Measurements from ENCODE around the gene AGRN. TPM values are rescaled to one million over a fixed set of nuclear protein-coding genes. Genes with fewer than 3 reads are reported as not detected.

Gene AGRN
- polyA plus RNA-seq, 3 donors: 0.06 to 4.7 (median 0.43) TPM

GRCh38 chr1:1024149-1024770 lies 4.3 kb downstream of the AGRN start:
- peaks cover 28 to 51% (median 29%) of the 10 kb centered on the region in 3 donors for H3K27me3 Mint-ChIP-seq (ENCODE audit: low read depth in 3 of 3)
- H3K4me1 ChIP-seq (ENCODE audit: control insufficient read depth in 1 of 2, insufficient read depth in 2 of 2, low read length in 2 of 2): peaks cover 8 to 16% of the 10 kb centered on the region in 2 donors
- no peak for DNase-seq
- no peaks in the 10 kb centered on the region for H4K20me1 ChIP-seq (ENCODE audit: insufficient read depth, low read length)
- TF ChIP-seq CTCF (IDR thresholded peaks at IDR 0.05): no peak
- intact Hi-C loops (cut with micrococcal nuclease): loop anchor here in 1 of 2 donors (5.0 kb wide), 1 partner anchor 33 kb away; no protein-coding TSS in a partner anchor
- peaks cover 0 to 6% (median 0%) of the 10 kb centered on the region in 7 donors for H3K9me3 Mint-ChIP-seq
- H3K9me3 ChIP-seq (replicated peaks in 1 of 2; ENCODE audit: control insufficient read depth in 1 of 2, insufficient read depth in 1 of 2, low read length in 2 of 2): no peaks in the 10 kb centered on the region
- H3K79me2 ChIP-seq (ENCODE audit: insufficient read depth, low read length): no peaks in the 10 kb centered on the region
- H3K4me3 ChIP-seq (replicated peaks in 1 of 3; ENCODE audit: low read depth in 2 of 3, low read length in 3 of 3): no peak overlapping the region
- no peak overlapping the region for H3K27ac Mint-ChIP-seq
- no peak overlapping the region for H3K4me3 Mint-ChIP-seq
- peaks cover 6% of the 10 kb centered on the region for H3K4me1 Mint-ChIP-seq
- 92% methylated on average over 7 of the region's 9 CpGs for WGBS (ENCODE audit: insufficient coverage)
- no peaks in the 10 kb centered on the region for H3K36me3 Mint-ChIP-seq
- no peak overlapping the region for H3K27ac ChIP-seq (ENCODE audit: low read depth in 1 of 2, low read length in 2 of 2)
- H3K4me2 ChIP-seq (replicated peaks; ENCODE audit: extremely low read depth, low read length, poor library complexity, severe bottlenecking): no peak overlapping the region
- H3K36me3 ChIP-seq (replicated peaks in 1 of 2; ENCODE audit: control insufficient read depth in 1 of 2, insufficient read depth in 2 of 2, low read length in 2 of 2): no peaks in the 10 kb centered on the region
- H2AFZ ChIP-seq (ENCODE audit: insufficient read depth, low read depth, low read length, poor library complexity, severe bottlenecking): no peak overlapping the region
- H3K27me3 ChIP-seq (ENCODE audit: control insufficient read depth in 2 of 2, insufficient read depth in 2 of 2, low read length in 2 of 2): peaks cover 7 to 41% of the 10 kb centered on the region in 2 donors
- no peak overlapping the region for H3K9ac ChIP-seq (ENCODE audit: insufficient read depth, low read length, poor library complexity, severe bottlenecking)

- H3K4me2 ChIP-seq (replicated peaks; ENCODE audit: extremely low read depth, low read length, poor library complexity, severe bottlenecking): no peak overlapping the region
- no peak overlapping the region for H3K4me3 ChIP-seq (replicated peaks in 1 of 3; ENCODE audit: low read depth in 2 of 3, low read length in 3 of 3)
- no peaks in the 10 kb centered on the region for H3K36me3 Mint-ChIP-seq
- H3K9me3 Mint-ChIP-seq: peaks cover 0 to 6% (median 0%) of the 10 kb centered on the region in 7 donors
- no peak overlapping the region for H3K4me3 Mint-ChIP-seq
- peaks cover 8 to 16% of the 10 kb centered on the region in 2 donors for H3K4me1 ChIP-seq (ENCODE audit: control insufficient read depth in 1 of 2, insufficient read depth in 2 of 2, low read length in 2 of 2)
- peaks cover 28 to 51% (median 29%) of the 10 kb centered on the region in 3 donors for H3K27me3 Mint-ChIP-seq (ENCODE audit: low read depth in 3 of 3)
- H3K36me3 ChIP-seq (replicated peaks in 1 of 2; ENCODE audit: control insufficient read depth in 1 of 2, insufficient read depth in 2 of 2, low read length in 2 of 2): no peaks in the 10 kb centered on the region
- peaks cover 6% of the 10 kb centered on the region for H3K4me1 Mint-ChIP-seq
- H2AFZ ChIP-seq (ENCODE audit: insufficient read depth, low read depth, low read length, poor library complexity, severe bottlenecking): no peak overlapping the region
- no peaks in the 10 kb centered on the region for H3K9me3 ChIP-seq (replicated peaks in 1 of 2; ENCODE audit: control insufficient read depth in 1 of 2, insufficient read depth in 1 of 2, low read length in 2 of 2)
- DNase-seq: no peak
- no peak overlapping the region for H3K9ac ChIP-seq (ENCODE audit: insufficient read depth, low read length, poor library complexity, severe bottlenecking)
- H3K27ac ChIP-seq (ENCODE audit: low read depth in 1 of 2, low read length in 2 of 2): no peak overlapping the region
- H3K79me2 ChIP-seq (ENCODE audit: insufficient read depth, low read length): no peaks in the 10 kb centered on the region
- TF ChIP-seq CTCF (IDR thresholded peaks at IDR 0.05): no peak
- 91% methylated on average over 19 of the region's 31 CpGs for WGBS (ENCODE audit: insufficient coverage)
- peaks cover 7 to 41% of the 10 kb centered on the region in 2 donors for H3K27me3 ChIP-seq (ENCODE audit: control insufficient read depth in 2 of 2, insufficient read depth in 2 of 2, low read length in 2 of 2)
- H4K20me1 ChIP-seq (ENCODE audit: insufficient read depth, low read length): no peaks in the 10 kb centered on the region
- H3K27ac Mint-ChIP-seq: no peak overlapping the region
- intact Hi-C loops (cut with micrococcal nuclease): loop anchor here in 1 of 2 donors (5.0 kb wide), 1 partner anchor 32 kb away; no protein-coding TSS in a partner anchor
These were observed 5.1 kb downstream of the AGRN start for GRCh38 chr1:1024771-1025699.

Data from CD14-positive monocyte (primary cell).